IMR-90 (cell line): ENCODE results near the gene FEM1B. TPM values are rescaled to one million over a fixed set of nuclear protein-coding genes. Genes with fewer than 3 reads are reported as not detected.

Source experiments
- ATAC-seq: fragments of 200-7000 bp; cut with Tn5 transposase; 2 replicates; pipeline ENCODE4 v1.9.1; 2020; ENCODE audit warnings: low read depth, mild to moderate bottlenecking, moderate library complexity
- BruUV-seq: library from RNA; stranded (reverse); fragments of 400-500 nt; replicated peaks from 2 replicates; lab custom pipeline; 2021; lab: Mats Ljungman, UMichigan
- CTCF ChIA-PET: fragments of 300-600 bp; formaldehyde crosslinking; extraction: SDS; loops from one replicate; lab custom pipeline; 2021; ENCODE audit warnings: antibody characterized with exemption; lab: Yijun Ruan, JAX
- POLR2A ChIA-PET: fragments of 300-600 bp; sonication (Branson Sonifier 250); formaldehyde crosslinking; loops from one replicate; lab custom pipeline; 2022; ENCODE audit warnings: antibody characterized with exemption; ENCODE audit not compliant: unreplicated experiment; lab: Charles Lee
- DNase-seq: peaks from one replicate; pipeline ENCODE4 v3.0.0; 2013
- H2AFZ ChIP-seq: replicated peaks from 2 replicates; pipeline ENCODE3; 2013; ENCODE audit warnings: low read length, mild to moderate bottlenecking; ENCODE audit not compliant: poor library complexity
- H2AK5ac ChIP-seq: 2 replicates; pipeline ENCODE4 v1.6.1; 2013; ENCODE audit warnings: low read depth, low read length, inconsistent platforms
- H2AK9ac ChIP-seq: replicated peaks from 2 replicates; pipeline ENCODE3; 2013; ENCODE audit warnings: mild to moderate bottlenecking, low read depth, low read length, moderate library complexity; ENCODE audit not compliant: poor library complexity
- H2BK120ac ChIP-seq: 2 replicates; pipeline ENCODE4 v1.6.1; 2013; ENCODE audit warnings: low read depth, low read length, inconsistent platforms
- H2BK15ac ChIP-seq: 3 replicates; pipeline ENCODE4 v1.6.1; 2013; ENCODE audit warnings: low read depth, low read length, inconsistent platforms
- H2BK20ac ChIP-seq: 2 replicates; pipeline ENCODE4 v1.6.1; 2013; ENCODE audit warnings: low read depth, mild to moderate bottlenecking, inconsistent platforms, low read length, moderate library complexity
- H2BK5ac ChIP-seq: 2 replicates; pipeline ENCODE4 v1.6.1; 2013; ENCODE audit warnings: mild to moderate bottlenecking, low read depth, low read length, inconsistent platforms; ENCODE audit not compliant: poor library complexity, severe bottlenecking
- H3K14ac ChIP-seq: replicated peaks from 2 replicates; pipeline ENCODE4 v1.6.1; 2013; ENCODE audit warnings: low read depth, low read length, inconsistent platforms
- H3K18ac ChIP-seq: 2 replicates; pipeline ENCODE4 v1.6.1; 2013; ENCODE audit warnings: low read depth, low read length, control low read depth
- H3K23ac ChIP-seq: 2 replicates; pipeline ENCODE4 v1.6.1; 2013; ENCODE audit warnings: low read depth, low read length, inconsistent platforms
- H3K27ac ChIP-seq: 2 replicates; pipeline ENCODE4 v1.5.1; 2013; ENCODE audit warnings: mild to moderate bottlenecking, control low read depth, low read length; ENCODE audit not compliant: insufficient read depth
- H3K27me3 ChIP-seq: 2 replicates; pipeline ENCODE4 v1.6.1; 2013; ENCODE audit warnings: low read length; ENCODE audit not compliant: control insufficient read depth, insufficient read depth
- H3K36me3 ChIP-seq: 2 replicates; pipeline ENCODE4 v1.6.1; 2013; ENCODE audit warnings: low read length, mixed read lengths; ENCODE audit not compliant: control insufficient read depth, insufficient read depth
- H3K4ac ChIP-seq: 2 replicates; pipeline ENCODE4 v1.6.1; 2013; ENCODE audit warnings: low read depth, low read length, inconsistent platforms
- H3K4me1 ChIP-seq: 2 replicates; pipeline ENCODE4 v1.6.1; 2013; ENCODE audit warnings: low read length, mixed read lengths; ENCODE audit not compliant: control insufficient read depth, insufficient read depth
- H3K4me2 ChIP-seq: 2 replicates; pipeline ENCODE4 v1.6.1; 2013; ENCODE audit warnings: low read depth, mild to moderate bottlenecking, control low read depth, low read length, moderate library complexity
- H3K4me3 ChIP-seq: 2 replicates; pipeline ENCODE4 v1.5.1; 2013; ENCODE audit warnings: low read depth, mild to moderate bottlenecking, control low read depth, low read length, moderate library complexity; ENCODE audit not compliant: insufficient read depth
- H3K56ac ChIP-seq: 2 replicates; pipeline ENCODE4 v1.6.1; 2013; ENCODE audit warnings: low read length, inconsistent platforms; ENCODE audit not compliant: insufficient read depth; ENCODE audit errors: extremely low read depth
- H3K79me1 ChIP-seq, 2 experiments: 2 replicates each; pipeline ENCODE4 v1.6.1; 2013; ENCODE audit warnings: low read length in 2 of 2, inconsistent platforms in 1 of 2, low read depth in 1 of 2
- H3K9ac ChIP-seq: 2 replicates; pipeline ENCODE4 v1.6.1; 2013; ENCODE audit warnings: low read depth, low read length, control low read depth
- H3K9me1 ChIP-seq: 2 replicates; pipeline ENCODE4 v1.6.1; 2013; ENCODE audit warnings: low read length, inconsistent platforms; ENCODE audit not compliant: insufficient read depth
- H3K9me3 ChIP-seq: 2 replicates; pipeline ENCODE4 v1.6.1; 2013; ENCODE audit warnings: low read length; ENCODE audit not compliant: control insufficient read depth, insufficient read depth
- H4K20me1 ChIP-seq: 2 replicates; pipeline ENCODE4 v1.6.1; 2013; ENCODE audit warnings: low read length, inconsistent platforms; ENCODE audit not compliant: insufficient read depth
- H4K5ac ChIP-seq: 2 replicates; pipeline ENCODE4 v1.6.1; 2013; ENCODE audit warnings: mild to moderate bottlenecking, low read depth, low read length, control low read depth
- H4K8ac ChIP-seq, 2 experiments: 2 replicates each; pipeline ENCODE4 v1.6.1; 2013; ENCODE audit warnings: low read depth in 2 of 2, low read length in 2 of 2, control low read depth in 1 of 2, inconsistent platforms in 1 of 2
- H4K91ac ChIP-seq: 2 replicates; pipeline ENCODE4 v1.6.1; 2013; ENCODE audit warnings: low read depth, low read length, inconsistent platforms; ENCODE audit not compliant: insufficient read depth
- CEBPB ChIP-seq: IDR thresholded peaks from 2 replicates; pipeline ENCODE4 v1.6.1; 2012; ENCODE audit warnings: low read depth, low read length, improper control_type of control experiment
- POLR2A ChIP-seq: IDR thresholded peaks from 2 replicates; pipeline ENCODE4 v1.6.1; 2012; ENCODE audit warnings: mild to moderate bottlenecking, low read depth, low read length
- SMC3 ChIP-seq: fragments of 150-350 bp; IDR thresholded peaks from 2 replicates; pipeline ENCODE4 v1.6.1; 2016; ENCODE audit warnings: low read depth, mild to moderate bottlenecking, antibody characterized with exemption, low read length, moderate library complexity
- WGBS, 2 experiments: methylation state at CpG; one replicate each; pipeline versions ENCODE4 v1.1.5 to v1.1.7; 2013; ENCODE audit warnings: missing lambda C conversion rate in 2 of 2; ENCODE audit not compliant: insufficient read length in 1 of 2; ENCODE audit errors: extremely low coverage in 2 of 2; 5-methylcytosine and 5-hydroxymethylcytosine counted together
- dilution Hi-C: fragments of 300-500 bp; cut with HindIII; formaldehyde crosslinking; loops from one replicate; pipeline ENCODE4 v1.14.3; 2018; ENCODE audit warnings: low sequenced_read_pairs; ENCODE audit not compliant: unreplicated experiment
- in situ Hi-C: fragments of 300-500 bp; cut with MboI; formaldehyde crosslinking; loops from 3 replicates; pipeline ENCODE4 v1.14.3; 2019; ENCODE audit warnings: low sequenced_read_pairs, inconsistent platforms, mixed read lengths
- intact Hi-C: fragments of 100-400 bp; cut with micrococcal nuclease; formaldehyde crosslinking; loops from 2 replicates; pipeline ENCODE4 v1.10.0; 2022
- polyA plus RNA-seq, 3 experiments: library from polyadenylated mRNA; depleted of rRNA; stranded (reverse); fragments of >200 nt; gene quantifications; 2 replicates each; pipeline ENCODE4 v1.2.3, GENCODE V29; 2012; ENCODE audit warnings: low replicate concordance in 1 of 3
- total RNA-seq: library from RNA; depleted of rRNA; stranded (reverse); fragments of >200 nt; gene quantifications from 2 replicates; pipeline ENCODE4 v1.2.3, GENCODE V29; 2012
- TF ChIP-seq, protein P1 (sequence below): conservative IDR thresholded peaks from 2 replicates; pipeline ENCODE4 v1.5.1; 2012; ENCODE audit warnings: mild to moderate bottlenecking, low read depth, low read length, improper control_type of control experiment

FEM1B gene
- total and polyA plus RNA-seq, 2 of the 4 experiments (the other 2 are of a cell fraction) = 16.9 to 51.4 TPM

- no peak overlapping the region for H2AFZ ChIP-seq
- no peak for TF ChIP-seq CEBPB
- TF ChIP-seq SMC3 = no peak
- no peak for TF ChIP-seq POLR2A
- TF ChIP-seq, protein P1, sequence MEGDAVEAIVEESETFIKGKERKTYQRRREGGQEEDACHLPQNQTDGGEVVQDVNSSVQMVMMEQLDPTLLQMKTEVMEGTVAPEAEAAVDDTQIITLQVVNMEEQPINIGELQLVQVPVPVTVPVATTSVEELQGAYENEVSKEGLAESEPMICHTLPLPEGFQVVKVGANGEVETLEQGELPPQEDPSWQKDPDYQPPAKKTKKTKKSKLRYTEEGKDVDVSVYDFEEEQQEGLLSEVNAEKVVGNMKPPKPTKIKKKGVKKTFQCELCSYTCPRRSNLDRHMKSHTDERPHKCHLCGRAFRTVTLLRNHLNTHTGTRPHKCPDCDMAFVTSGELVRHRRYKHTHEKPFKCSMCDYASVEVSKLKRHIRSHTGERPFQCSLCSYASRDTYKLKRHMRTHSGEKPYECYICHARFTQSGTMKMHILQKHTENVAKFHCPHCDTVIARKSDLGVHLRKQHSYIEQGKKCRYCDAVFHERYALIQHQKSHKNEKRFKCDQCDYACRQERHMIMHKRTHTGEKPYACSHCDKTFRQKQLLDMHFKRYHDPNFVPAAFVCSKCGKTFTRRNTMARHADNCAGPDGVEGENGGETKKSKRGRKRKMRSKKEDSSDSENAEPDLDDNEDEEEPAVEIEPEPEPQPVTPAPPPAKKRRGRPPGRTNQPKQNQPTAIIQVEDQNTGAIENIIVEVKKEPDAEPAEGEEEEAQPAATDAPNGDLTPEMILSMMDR = no peak
- H2BK15ac ChIP-seq = no peak overlapping the region
- no peak overlapping the region for H2BK120ac ChIP-seq
- H2AK9ac ChIP-seq = no peak overlapping the region
- H2AK5ac ChIP-seq = no peak overlapping the region
- peak overlapping the region; percentile 98 for H3K4me2 ChIP-seq
- DNase-seq (no peak), ATAC-seq (no peak)
- no peak overlapping the region for H4K8ac ChIP-seq
- peaks cover 8% of the 10 kb centered on the region for H3K36me3 ChIP-seq
- CTCF ChIA-PET = interaction anchor here (0.9 kb wide), 1 partner anchor 28 kb away, joined by 3 read pairs; no protein-coding TSS in a partner anchor
- peaks cover 70% of the 10 kb centered on the region for H4K20me1 ChIP-seq
- H3K27ac ChIP-seq = no peak overlapping the region
- H2BK20ac ChIP-seq = no peak overlapping the region
- no peak overlapping the region for H4K91ac ChIP-seq
- no TSS peak for BruUV-seq
- no peak overlapping the region; the same call in 1 of the 2 replicates for H3K9ac ChIP-seq
- H3K14ac ChIP-seq = no peak overlapping the region; the same call in 1 of the 2 replicates
- H3K27me3 ChIP-seq = no peaks in the 10 kb centered on the region
- H3K9me3 ChIP-seq = peaks cover 3% of the 10 kb centered on the region; the same call in 1 of the 2 replicates
- POLR2A ChIA-PET = no interaction called here
- intact Hi-C loops (no loop called here), in situ Hi-C loops (no loop called here), dilution Hi-C loops (no loop called here)
- H4K5ac ChIP-seq = no peak overlapping the region
- H3K18ac ChIP-seq = no peak overlapping the region
- no peaks in the 10 kb centered on the region; the same call in 1 of the 2 replicates for H3K9me1 ChIP-seq
- no CpG with 5 or more reads among the region's 1 CpG for WGBS, 2 experiments
- H3K23ac ChIP-seq = no peak overlapping the region; the same call in 1 of the 2 replicates
- peaks cover 9% of the 10 kb centered on the region for H3K4me1 ChIP-seq
- no peak overlapping the region for H3K56ac ChIP-seq
- H2BK5ac ChIP-seq = peak overlapping the region; percentile 97
- no peak overlapping the region for H3K4ac ChIP-seq
- H3K79me1 ChIP-seq = peaks cover 5 to 44% of the 10 kb centered on the region in 2 experiments; a peak in 3 of 4 replicates
- H3K4me3 ChIP-seq = peak overlapping the region; percentile 41; the same call in 1 of the 2 replicates
Observed at GRCh38 chr15:68281008-68281407, 3.5 kb downstream of the FEM1B start.
